LNCAP (cell line): ENCODE measurements around the gene MMAB.

ENCODE experiments used
- CTCF ChIP-seq: fragments of 450-650 bp; IDR thresholded peaks from 2 replicates; pipeline ENCODE4 v1.5.1; 2017; ENCODE audit warnings: mild to moderate bottlenecking

The MMAB gene

DNA sequence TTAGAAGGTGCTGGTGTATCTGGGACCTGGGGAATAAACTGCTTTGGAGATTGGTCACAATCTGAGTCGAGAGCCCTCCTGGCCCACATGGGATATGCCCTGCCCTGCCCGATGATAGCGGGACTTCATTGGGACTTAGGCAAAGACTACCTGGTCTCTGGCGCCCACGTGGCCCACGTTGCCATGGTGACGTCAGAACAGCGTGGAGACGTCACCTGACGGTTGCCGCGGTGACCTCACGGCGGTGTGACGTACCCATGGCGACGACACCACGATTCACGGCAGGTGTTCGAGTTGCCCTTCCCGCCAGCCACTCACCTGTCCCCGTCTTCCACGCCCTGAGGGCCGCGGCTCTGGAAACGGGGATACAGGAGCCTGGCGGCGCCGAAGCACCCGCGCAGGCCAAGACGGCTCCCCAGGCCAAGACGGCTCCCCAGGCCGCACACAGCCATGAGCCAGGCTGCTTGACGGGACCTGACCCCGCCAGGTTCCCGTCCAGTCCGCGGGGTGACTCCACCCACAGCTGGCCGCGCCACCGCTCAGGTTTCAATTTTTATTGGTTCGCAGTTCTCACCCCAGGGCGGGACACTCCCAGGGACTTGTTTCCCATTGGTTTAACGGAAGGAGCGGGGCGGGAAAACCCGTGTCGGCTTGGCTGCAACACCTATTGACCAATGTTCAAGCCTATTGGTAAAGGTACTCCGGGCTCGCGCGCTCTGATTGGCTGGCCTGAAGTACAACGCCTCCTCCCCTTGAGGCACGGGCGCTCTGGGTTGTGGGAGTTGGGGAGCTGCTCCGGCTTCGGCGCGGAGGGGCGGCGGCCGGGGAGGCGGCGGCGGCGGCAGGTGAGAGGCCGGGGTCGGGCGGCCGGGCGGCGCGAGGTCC is at the start of gene MMAB, which contains the start of gene MVK:
MMAB (minus strand) TSS at position 476 of the 885 bp plus-strand sequence; CDS start at position 452, 24 bp downstream.
MVK (plus strand) TSS at position 766 of the 885 bp plus-strand sequence. CDS start 1,029 bp downstream, outside the sequence.
- TF ChIP-seq CTCF: no peak

DNA sequence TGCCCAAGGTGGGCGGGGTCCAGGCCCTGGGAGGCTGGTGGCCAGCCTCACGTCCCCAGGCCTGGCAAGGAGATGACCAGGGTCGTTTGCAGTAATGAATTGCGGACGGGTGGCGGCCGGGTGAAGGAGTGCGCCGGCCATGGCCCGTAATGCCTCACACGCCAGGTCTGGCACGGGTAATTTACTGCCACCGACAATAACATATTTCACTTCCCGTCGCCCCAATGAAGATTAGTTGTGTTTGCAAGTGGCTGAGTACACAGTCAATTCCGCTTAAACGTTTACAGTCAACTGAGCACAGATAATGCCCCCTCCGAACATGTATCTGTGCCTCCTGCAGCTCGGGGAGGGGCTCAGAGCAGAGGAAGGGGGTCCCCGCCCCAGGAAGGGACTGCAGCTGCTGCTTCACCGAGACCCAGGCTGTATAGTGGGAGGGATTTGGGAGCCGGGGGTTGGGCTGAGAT is 48.6 kb upstream of the MMAB start:
- no peak for TF ChIP-seq CTCF

- TF ChIP-seq CTCF: no peak
Observed at GRCh38 chr12:109621211-109621694, 47.9 kb upstream of the MMAB start.

DNA sequence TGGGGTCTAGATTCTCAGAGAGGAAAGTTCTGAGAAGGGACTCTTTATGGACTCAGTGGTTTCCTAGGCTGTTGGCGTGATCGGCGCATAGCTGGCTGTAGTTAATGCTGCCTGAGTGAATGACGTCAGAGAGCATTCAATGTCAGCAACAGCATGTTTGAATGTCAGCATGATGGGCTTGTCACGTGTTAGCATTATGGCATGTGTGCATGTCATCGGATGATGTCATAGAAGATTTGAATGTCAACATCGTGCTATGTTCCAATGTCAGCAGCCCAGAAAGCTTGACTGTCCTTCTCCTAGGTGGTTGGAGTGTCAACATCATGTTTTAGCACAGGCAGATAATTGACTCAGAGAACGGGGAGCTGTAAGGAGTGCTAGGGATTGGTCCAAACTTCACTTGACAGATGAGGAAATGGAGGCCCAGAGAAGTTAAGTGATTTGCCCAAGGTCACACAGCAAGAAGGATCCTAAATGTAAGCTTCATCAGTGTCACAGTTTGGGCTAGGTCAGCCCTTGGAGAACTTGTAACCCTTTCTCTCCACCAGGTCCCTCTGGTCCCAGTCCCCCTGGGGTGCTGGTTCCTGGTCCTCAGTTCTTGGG is 45.8 kb upstream of the MMAB start:
- no peak for TF ChIP-seq CTCF

DNA sequence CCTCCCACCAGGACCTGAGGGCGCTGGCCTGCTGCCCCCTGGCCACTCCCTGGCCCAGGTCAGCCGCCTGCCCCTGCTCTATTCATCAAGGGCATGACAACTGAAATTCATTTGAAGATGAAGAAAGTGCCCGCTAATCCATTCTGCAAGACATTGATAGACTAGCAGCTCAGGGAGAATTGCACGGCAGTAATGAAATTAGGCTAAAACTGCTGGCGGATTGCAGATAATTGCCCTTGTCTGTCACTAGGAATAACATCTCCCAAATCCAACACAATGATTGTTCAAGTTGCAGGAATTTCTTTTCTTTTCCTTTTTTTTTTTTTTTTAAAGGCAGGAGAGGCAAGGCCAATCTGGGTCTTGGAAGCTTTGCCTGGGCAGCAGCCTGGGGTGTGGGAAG is 44.8 kb upstream of the MMAB start:
- no peak for TF ChIP-seq CTCF

DNA sequence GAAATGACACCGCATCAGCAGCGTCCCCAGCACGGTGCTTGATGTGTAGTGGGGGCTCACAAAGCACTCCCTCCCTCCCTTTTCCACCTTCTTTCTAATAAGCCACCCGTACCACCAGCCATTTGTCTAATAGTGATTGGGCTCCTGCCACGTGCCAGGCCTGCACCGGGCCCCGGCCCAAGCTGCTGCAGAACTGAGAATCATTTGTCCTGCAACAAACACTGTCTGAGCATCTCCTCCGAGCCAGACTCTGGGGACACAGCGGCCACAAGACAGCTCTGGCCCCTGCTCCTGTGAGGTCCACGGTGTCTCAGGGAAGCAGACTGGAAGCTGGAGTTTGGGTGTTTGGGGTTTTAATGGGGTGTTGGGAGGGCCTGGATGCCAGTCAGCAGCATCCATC is 44.2 kb upstream of the MMAB start:
- no peak for TF ChIP-seq CTCF

GRCh38 chr12:109615556-109616229 is 42.4 kb upstream of the MMAB start:
- TF ChIP-seq CTCF: no peak
